PC-3 (cell line): Measurements from ENCODE around the gene LRRC8B. TPM values are rescaled to one million over a fixed set of nuclear protein-coding genes. Genes with fewer than 3 reads are reported as not detected.
A peak's percentile ranks its signal among the peaks of the same experiment; 100 is the strongest.

Source experiments
- ATAC-seq: fragments of 200-7000 bp; cut with Tn5 transposase; 2 replicates; pipeline ENCODE4 v1.9.1; 2020; ENCODE audit warnings: mild to moderate bottlenecking, moderate library complexity
- BruUV-seq: library from RNA; stranded (reverse); fragments of 400-500 nt; replicated peaks from 2 replicates; lab custom pipeline; 2021; lab: Mats Ljungman, UMichigan
- CTCF ChIA-PET: fragments of 300-600 bp; sonication (Branson Sonifier 250); formaldehyde crosslinking; loops from one replicate; lab custom pipeline; 2022; ENCODE audit warnings: antibody characterized with exemption; lab: Charles Lee
- POLR2A ChIA-PET: fragments of 300-600 bp; sonication (Branson Sonifier 250); formaldehyde crosslinking; loops from one replicate; lab custom pipeline; 2022; ENCODE audit warnings: antibody characterized with exemption; ENCODE audit not compliant: unreplicated experiment; lab: Charles Lee
- DNase-seq: peaks from one replicate; pipeline ENCODE4 v3.0.0-alpha.2; 2015
- H2AFZ ChIP-seq: fragments of 300-600 bp; sonication (generic); 2 replicates; pipeline ENCODE4 v1.6.0; 2016; ENCODE audit warnings: antibody characterized with exemption, low read length
- H3F3A ChIP-seq: fragments of 300-600 bp; sonication (generic); one replicate; pipeline ENCODE4 v1.6.0; 2017; ENCODE audit warnings: antibody characterized with exemption, low read length, control low read depth, mild to moderate bottlenecking; ENCODE audit not compliant: unreplicated experiment
- H3K27ac ChIP-seq: fragments of 300-600 bp; sonication (generic); 2 replicates; pipeline ENCODE4 v1.5.1; 2016; ENCODE audit warnings: mild to moderate bottlenecking, low read length
- H3K27me3 ChIP-seq: fragments of 300-600 bp; sonication (generic); 2 replicates; pipeline ENCODE4 v1.6.1; 2016; ENCODE audit warnings: low read length, mixed read lengths
- H3K36me3 ChIP-seq: fragments of 300-600 bp; sonication (generic); 2 replicates; pipeline ENCODE4 v1.6.1; 2016; ENCODE audit warnings: low read depth, mixed run types, low read length, mixed read lengths
- H3K4me1 ChIP-seq: fragments of 300-600 bp; sonication (generic); 2 replicates; pipeline ENCODE4 v1.5.1; 2016; ENCODE audit warnings: low read length; ENCODE audit not compliant: insufficient read depth
- H3K4me2 ChIP-seq: fragments of 300-600 bp; sonication (generic); 2 replicates; pipeline ENCODE4 v1.6.0; 2016; ENCODE audit warnings: low read length
- H3K4me3 ChIP-seq: fragments of 300-600 bp; sonication (generic); 2 replicates; pipeline ENCODE4 v1.5.1; 2016; ENCODE audit warnings: mild to moderate bottlenecking, low read length, mixed read lengths
- H3K79me2 ChIP-seq: fragments of 300-600 bp; sonication (generic); 2 replicates; pipeline ENCODE4 v1.6.1; 2017; ENCODE audit warnings: low read length, mixed read lengths
- H3K9ac ChIP-seq: fragments of 300-600 bp; sonication (generic); 2 replicates; pipeline ENCODE4 v1.6.0; 2016; ENCODE audit warnings: mild to moderate bottlenecking, low read length
- H3K9me2 ChIP-seq: fragments of 300-600 bp; sonication (generic); replicated peaks from 2 replicates; pipeline ENCODE4 v1.6.1; 2016; ENCODE audit warnings: mixed run types, low read length, mixed read lengths
- H3K9me3 ChIP-seq: fragments of 300-600 bp; sonication (generic); 2 replicates; pipeline ENCODE4 v1.6.1; 2016; ENCODE audit warnings: low read length, mixed read lengths
- H4K20me1 ChIP-seq: fragments of 300-600 bp; sonication (generic); 2 replicates; pipeline ENCODE4 v1.6.1; 2016; ENCODE audit warnings: low read length, mixed read lengths
- EZH2 ChIP-seq: fragments of 300-600 bp; sonication (generic); IDR thresholded peaks from one replicate; pipeline ENCODE4 v1.6.1; 2017; ENCODE audit warnings: antibody characterized with exemption, mild to moderate bottlenecking, low read length; ENCODE audit not compliant: unreplicated experiment
- EZH2phosphoT487 ChIP-seq: fragments of 300-600 bp; sonication (generic); IDR thresholded peaks from 2 replicates; pipeline ENCODE4 v1.6.1; 2018; ENCODE audit warnings: mild to moderate bottlenecking, antibody characterized with exemption, low read length, borderline replicate concordance
- intact Hi-C: fragments of 100-400 bp; cut with micrococcal nuclease; formaldehyde crosslinking; loops from 2 replicates; pipeline ENCODE4 v1.9.0; 2023
- total RNA-seq: library from RNA; depleted of rRNA; stranded (reverse); fragments of >200 nt; gene quantifications from 2 replicates; pipeline ENCODE4 v1.2.3, GENCODE V29; 2014
- TF ChIP-seq, protein P1 (sequence below): fragments of 300-600 bp; sonication (generic); conservative IDR thresholded peaks from 2 replicates; pipeline ENCODE4 v1.5.1; 2017; ENCODE audit warnings: antibody characterized with exemption, low read depth, mild to moderate bottlenecking, low read length

Gene LRRC8B
- total RNA-seq, 1 experiment from 2014 or later, result 8.4 TPM

DNA sequence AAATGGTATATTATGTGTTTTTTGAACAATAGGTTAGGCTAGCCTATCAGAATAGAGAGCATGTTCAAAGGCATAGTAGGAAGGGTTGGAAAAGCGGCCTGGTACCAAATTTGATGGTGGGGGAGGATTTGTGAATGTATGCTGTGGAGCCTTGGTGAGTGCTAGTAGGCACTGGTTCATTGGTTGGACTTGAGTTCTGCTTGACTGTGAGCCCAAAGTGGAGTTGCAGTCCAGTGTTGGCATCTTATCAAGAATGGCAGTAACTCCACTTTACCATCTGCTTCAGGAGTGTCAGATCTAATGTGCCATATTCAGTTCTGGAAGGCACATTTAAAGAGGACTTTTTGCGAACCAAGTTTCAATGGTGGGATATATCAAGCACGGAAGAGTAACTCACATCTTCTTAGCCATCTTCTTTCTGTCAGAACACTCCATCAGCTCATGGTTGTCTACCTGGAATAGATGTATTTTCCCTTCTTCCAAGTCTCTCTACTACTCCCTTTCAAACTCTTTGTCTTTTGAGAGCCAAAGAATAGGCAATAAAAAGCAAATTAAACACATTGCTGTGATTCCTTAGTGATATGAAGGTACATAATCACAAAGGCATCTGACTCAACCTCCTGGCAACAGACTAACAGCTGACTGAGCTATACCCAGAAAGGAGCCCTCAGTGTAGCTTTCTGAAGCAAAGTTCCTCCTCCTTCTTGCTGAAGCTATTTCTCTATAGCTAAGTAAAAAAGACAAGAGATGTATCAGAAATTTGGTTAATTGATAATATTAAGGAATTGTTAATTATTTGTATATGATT is 21.7 kb downstream of the LRRC8B start:
- peak; percentile 90 for ATAC-seq
- no TSS peak for BruUV-seq
- Histone ChIP-seq H3K4me3 (no peak overlapping the region), H3F3A (peaks cover 11% of the 10 kb centered on the region), H3K27ac (peak overlapping the region; percentile 27; the same call in 1 of the 2 replicates), H2AFZ (no peak overlapping the region), H3K27me3 (no peaks in the 10 kb centered on the region), H4K20me1 (peaks cover 7% of the 10 kb centered on the region), H3K9ac (no peak overlapping the region), H3K4me2 (peak overlapping the region; percentile 62), H3K9me2 (no peaks in the 10 kb centered on the region), H3K9me3 (no peaks in the 10 kb centered on the region), H3K79me2 (peaks cover 45% of the 10 kb centered on the region), H3K4me1 (peaks cover 33% of the 10 kb centered on the region), H3K36me3 (no peaks in the 10 kb centered on the region)
- CTCF ChIA-PET, result no interaction called here
- POLR2A ChIA-PET, result interaction anchor here (0.7 kb wide), 1 partner anchor 18 kb away, joined by 5 read pairs; no protein-coding TSS in a partner anchor
- peak; percentile 71 for DNase-seq
- intact Hi-C loops, result loop anchor here (1.0 to 5.0 kb wide), 3 partner anchors 21 to 856 kb away; no protein-coding TSS in a partner anchor
- TF ChIP-seq, protein P1, sequence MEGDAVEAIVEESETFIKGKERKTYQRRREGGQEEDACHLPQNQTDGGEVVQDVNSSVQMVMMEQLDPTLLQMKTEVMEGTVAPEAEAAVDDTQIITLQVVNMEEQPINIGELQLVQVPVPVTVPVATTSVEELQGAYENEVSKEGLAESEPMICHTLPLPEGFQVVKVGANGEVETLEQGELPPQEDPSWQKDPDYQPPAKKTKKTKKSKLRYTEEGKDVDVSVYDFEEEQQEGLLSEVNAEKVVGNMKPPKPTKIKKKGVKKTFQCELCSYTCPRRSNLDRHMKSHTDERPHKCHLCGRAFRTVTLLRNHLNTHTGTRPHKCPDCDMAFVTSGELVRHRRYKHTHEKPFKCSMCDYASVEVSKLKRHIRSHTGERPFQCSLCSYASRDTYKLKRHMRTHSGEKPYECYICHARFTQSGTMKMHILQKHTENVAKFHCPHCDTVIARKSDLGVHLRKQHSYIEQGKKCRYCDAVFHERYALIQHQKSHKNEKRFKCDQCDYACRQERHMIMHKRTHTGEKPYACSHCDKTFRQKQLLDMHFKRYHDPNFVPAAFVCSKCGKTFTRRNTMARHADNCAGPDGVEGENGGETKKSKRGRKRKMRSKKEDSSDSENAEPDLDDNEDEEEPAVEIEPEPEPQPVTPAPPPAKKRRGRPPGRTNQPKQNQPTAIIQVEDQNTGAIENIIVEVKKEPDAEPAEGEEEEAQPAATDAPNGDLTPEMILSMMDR, result no peak
- TF ChIP-seq EZH2phosphoT487 (no peak), EZH2 (no peak)

DNA sequence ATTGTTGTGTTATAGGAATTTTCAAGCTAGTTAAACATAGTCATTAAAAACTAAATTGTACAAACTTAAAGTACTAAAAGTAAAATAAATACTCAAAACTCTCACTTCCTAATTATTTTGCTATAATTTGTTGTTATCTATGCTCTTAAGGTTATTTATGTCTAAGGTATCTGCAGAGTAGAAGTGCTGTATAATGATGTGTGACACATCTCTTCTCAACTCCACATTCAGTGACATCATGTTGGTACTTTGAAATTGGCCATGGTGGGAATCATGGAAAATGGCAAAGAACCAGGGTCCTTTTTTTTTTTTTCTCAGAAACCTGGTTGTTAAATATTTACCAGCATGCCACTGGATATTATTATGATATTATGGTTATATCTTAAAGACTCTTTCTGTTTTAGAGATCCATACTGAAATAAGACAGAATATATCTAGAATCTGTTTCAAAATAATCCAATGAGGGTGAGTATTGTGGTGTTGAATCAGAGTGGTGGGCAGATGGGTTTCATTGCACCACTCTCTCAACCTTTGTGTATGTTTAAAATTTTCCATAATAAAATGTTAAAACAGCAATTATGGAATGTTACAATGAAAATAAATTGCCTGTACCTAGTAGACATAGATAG is 22.4 kb downstream of the LRRC8B start:
- no peak for DNase-seq
- H3K27me3 ChIP-seq, result no peaks in the 10 kb centered on the region
- H3K4me1 ChIP-seq, result peaks cover 33% of the 10 kb centered on the region
- intact Hi-C loops, result loop anchor here (1.0 to 5.0 kb wide), 3 partner anchors 22 to 855 kb away; no protein-coding TSS in a partner anchor
- peaks cover 43% of the 10 kb centered on the region for H3K79me2 ChIP-seq
- H3K4me2 ChIP-seq, result peak overlapping the region; percentile 62
- ChIA-PET POLR2A (interaction anchor here (0.7 kb wide), 1 partner anchor 17 kb away, joined by 5 read pairs; no protein-coding TSS in a partner anchor), CTCF (no interaction called here)
- peak overlapping the region; percentile 60 for H3K27ac ChIP-seq
- peaks cover 7% of the 10 kb centered on the region for H4K20me1 ChIP-seq
- ATAC-seq, result no peak
- H3K9me3 ChIP-seq, result no peaks in the 10 kb centered on the region
- H3K4me3 ChIP-seq, result no peak overlapping the region
- H3K9me2 ChIP-seq, result no peaks in the 10 kb centered on the region
- TF ChIP-seq EZH2phosphoT487 (no peak), EZH2 (no peak)
- TF ChIP-seq, protein P1, result no peak
- peaks cover 11% of the 10 kb centered on the region for H3F3A ChIP-seq
- no peaks in the 10 kb centered on the region for H3K36me3 ChIP-seq
- no peak overlapping the region for H3K9ac ChIP-seq
- H2AFZ ChIP-seq, result no peak overlapping the region
- no TSS peak for BruUV-seq
